ENCODE results near the gene ZMYND8. TPM values are rescaled to one million over a fixed set of nuclear protein-coding genes. Genes with fewer than 3 reads are reported as not detected.
"Not testable (repeated sequence)": the region's sequence is repeated elsewhere in the genome, so short reads cannot be mapped to it uniquely, and the experiment has no call there.

The ZMYND8 gene
- polyA plus RNA-seq, 1 donor from 2014 or later = 16.7 TPM

DNA sequence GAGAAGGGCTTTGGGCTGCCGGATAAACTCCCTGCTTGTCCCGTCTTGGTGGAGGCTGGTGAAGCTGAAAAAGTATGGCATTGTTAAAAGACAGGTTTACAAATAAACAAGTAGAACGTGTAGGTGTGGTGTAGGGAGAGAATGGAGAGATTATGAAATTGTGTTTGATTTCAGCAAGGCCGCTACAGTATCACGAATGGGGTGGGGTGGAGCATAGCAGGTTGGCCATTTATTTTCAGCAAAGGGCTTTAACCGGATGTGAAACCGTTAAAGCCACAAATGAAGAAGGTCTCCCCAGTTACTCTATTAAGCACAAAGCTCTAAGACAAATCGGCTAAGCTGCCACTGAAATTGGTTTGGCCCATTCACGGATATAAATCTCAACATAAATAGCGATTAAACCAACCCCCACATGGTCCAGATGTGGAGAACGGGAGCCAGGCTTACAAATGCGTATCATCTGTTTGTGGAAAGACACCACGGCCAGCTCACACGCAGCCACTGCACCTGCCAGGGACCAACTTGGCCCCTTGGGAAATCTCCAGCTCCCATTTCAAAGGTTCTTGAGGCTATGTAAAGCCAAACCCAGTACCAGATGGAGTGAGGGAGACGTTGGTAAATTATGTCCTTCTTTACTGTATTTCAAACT is 94.0 kb downstream of the ZMYND8 start:
- Mint-ChIP-seq H3K27me3 (peaks cover 3% of the 10 kb centered on the region), H3K4me1 (peaks cover 44 to 67% (median 51%) of the 10 kb centered on the region in 3 donors), H3K36me3 (peaks cover 9% of the 10 kb centered on the region), H3K9me3 (peaks cover 0 to 2% (median 0%) of the 10 kb centered on the region in 3 donors), H3K27ac (peak overlapping the region; percentile 79 to 93 (median 88)), H3K4me3 (peak overlapping the region; percentile 55 to 92 (median 82))

DNA sequence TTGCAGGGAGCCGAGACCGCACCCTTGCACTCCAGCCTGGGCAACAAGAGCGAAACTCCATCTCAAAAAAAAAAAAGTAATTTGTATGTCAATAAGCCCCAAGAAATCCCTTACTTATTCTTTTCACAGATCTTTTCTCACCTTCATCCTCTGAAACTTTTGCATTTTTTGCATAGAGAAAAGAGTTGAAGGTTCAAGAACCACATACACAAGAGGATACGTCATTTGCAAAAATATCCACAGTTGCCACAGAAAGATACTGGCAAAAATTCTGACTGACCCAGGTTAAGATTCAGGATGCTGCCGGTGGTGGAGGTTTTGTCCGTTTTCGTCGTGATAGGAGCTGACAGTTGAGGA is 94.5 kb downstream of the ZMYND8 start:
- H3K4me1 Mint-ChIP-seq = peaks cover 48 to 64% (median 48%) of the 10 kb centered on the region in 3 donors
- H3K36me3 Mint-ChIP-seq = peaks cover 9% of the 10 kb centered on the region
- peaks cover 0 to 2% (median 0%) of the 10 kb centered on the region in 3 donors for H3K9me3 Mint-ChIP-seq
- H3K4me3 Mint-ChIP-seq = peak overlapping the region; percentile 55 to 92 (median 82)
- H3K27ac Mint-ChIP-seq = peak overlapping the region; percentile 79 to 93 (median 88)
- H3K27me3 Mint-ChIP-seq = peaks cover 3% of the 10 kb centered on the region

DNA sequence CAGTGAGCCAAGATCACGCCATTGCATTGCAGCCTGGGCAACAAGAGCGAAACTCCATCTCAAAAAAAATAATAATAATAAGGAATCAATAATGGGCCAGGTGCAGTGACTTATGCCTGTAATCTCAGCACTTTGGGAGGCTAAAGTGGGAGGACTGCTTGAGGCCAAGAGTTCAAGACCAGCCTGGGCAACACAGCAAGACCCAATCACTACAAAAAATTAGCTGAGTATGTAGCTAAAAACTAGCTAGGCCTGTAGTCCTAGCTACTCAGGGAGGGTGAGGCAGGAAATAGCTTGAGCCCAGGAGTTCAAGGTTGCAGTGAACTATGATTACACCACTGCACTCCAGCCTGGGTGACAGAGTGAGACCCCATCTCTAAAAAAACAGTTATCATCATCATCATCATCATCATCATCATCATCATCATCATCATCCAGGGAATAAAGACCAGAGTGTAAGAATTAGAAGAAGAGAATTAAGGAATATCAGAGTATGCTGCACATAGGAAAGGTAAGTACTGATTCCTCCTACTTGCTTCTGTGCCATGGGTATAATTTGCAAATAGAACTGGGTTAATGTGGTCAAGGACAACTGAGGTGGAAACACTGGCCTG is 95.2 kb downstream of the ZMYND8 start:
- H3K9me3 Mint-ChIP-seq, H3K36me3 Mint-ChIP-seq, H3K27me3 Mint-ChIP-seq: not testable (repeated sequence)
- peak overlapping the region in 2 of 4 donors; percentile 40 to 60 for H3K4me3 Mint-ChIP-seq
- H3K4me1 Mint-ChIP-seq = peaks cover 42 to 58% (median 45%) of the 10 kb centered on the region in 3 donors
- H3K27ac Mint-ChIP-seq = peak overlapping the region in 1 of 3 donors; percentile 79

DNA sequence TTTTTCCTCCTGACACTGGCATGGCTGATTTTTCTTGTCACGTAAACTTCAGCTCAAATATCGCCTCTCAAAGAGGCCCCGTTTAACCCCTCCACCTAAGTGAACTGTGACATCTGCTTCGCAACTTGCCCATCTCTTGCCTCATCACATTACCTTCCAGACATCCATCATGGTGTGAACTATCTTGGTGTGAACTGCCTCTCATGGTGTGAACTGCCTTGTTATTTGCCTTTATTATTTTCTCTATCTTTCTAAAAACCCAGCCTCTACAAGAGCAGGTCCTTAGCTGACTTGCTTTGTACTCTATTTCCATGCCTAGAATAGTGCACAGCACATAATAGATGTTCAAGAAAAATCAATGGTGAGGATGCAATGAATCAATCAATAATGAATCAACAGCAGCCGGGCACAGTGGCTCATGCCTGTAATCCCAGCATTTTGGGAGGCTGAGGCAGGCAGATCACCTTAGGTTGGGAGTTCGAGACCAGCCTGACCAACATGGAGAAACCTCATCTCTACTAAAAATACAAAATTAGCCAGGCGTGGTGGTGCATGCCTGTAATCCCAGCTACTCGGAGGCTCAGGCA is 95.9 kb downstream of the ZMYND8 start:
- Mint-ChIP-seq H3K4me1 (peaks cover 42 to 56% (median 45%) of the 10 kb centered on the region in 3 donors), H3K4me3 (peak overlapping the region in 3 of 4 donors; percentile 19 to 62 (median 58))
- H3K27ac Mint-ChIP-seq, H3K36me3 Mint-ChIP-seq, H3K27me3 Mint-ChIP-seq, H3K9me3 Mint-ChIP-seq: not testable (repeated sequence)

DNA sequence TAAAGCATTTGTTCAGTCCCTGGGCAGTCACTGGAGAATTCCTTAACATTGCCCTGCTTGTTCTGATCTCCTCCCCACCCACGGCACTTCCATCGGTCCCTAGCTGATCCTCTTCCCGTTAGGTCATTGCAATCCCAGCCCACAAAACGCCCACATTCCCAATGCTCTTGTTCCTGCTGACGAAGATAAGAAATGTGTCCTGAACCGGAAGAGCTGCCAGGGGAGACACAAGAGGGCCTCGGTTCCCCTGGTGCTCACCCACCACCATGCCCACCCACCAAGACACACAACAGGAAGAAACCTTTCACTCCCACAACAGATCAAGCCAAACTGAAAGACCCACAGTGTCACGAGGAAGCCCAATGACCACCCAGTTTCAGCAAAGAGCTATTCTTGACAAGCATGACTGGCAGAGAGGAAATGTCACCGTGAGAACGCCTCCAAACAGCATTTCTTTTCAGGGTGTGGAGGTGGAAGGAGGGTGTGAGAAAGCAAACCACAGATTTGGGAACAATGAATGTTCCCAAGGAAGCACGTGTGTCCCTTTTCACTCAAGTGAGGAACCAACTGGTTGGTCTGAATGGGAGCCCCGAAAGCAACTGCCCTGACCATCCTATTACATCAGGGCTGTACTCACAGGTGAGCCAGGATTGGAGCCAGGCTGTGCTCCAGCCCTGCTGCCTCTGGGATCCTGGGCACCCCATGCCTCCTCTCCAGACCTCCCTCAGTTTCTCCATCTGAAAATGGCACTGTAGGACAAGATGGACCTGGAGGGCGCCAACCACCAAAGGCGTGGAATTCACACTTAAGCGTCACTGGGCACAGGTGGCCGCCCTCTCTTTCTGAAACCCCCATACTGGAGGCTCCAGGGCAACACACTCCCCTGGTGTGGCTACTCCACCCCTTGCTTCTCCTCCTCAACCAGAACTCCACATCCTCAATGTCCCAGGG is 97.5 kb downstream of the ZMYND8 start:
- peaks cover 43 to 55% (median 45%) of the 10 kb centered on the region in 3 donors for H3K4me1 Mint-ChIP-seq
- H3K36me3 Mint-ChIP-seq = peaks cover 7% of the 10 kb centered on the region
- H3K9me3 Mint-ChIP-seq = peaks cover 0 to 2% (median 0%) of the 10 kb centered on the region in 3 donors
- peaks cover 3% of the 10 kb centered on the region for H3K27me3 Mint-ChIP-seq
- H3K4me3 Mint-ChIP-seq = peak overlapping the region; percentile 59 to 88 (median 70)
- H3K27ac Mint-ChIP-seq = peak overlapping the region; percentile 74 to 94 (median 94)

DNA sequence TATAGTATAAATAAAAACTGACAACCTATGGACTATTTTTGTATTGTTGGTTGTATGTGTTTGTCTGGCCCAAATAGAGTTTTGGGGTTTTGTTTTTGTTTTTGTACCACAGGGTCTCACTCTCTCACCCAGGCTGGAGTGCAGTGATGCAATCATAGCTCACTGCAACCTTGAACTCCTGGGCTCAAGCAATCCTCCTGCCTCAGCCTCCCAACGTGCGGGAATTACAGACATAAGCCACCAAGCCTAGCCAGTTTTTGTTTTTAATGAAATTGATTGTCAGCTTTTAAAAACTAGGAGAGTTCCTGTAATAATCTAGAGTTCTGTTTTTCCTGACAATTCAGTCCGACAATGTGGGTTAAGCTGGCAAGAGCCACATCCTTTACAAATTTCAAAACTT is 98.7 kb downstream of the ZMYND8 start:
- H3K4me1 Mint-ChIP-seq = peaks cover 36 to 44% (median 40%) of the 10 kb centered on the region in 3 donors
- peaks cover 3% of the 10 kb centered on the region for H3K27me3 Mint-ChIP-seq
- peak overlapping the region in 1 of 3 donors; percentile 74 for H3K27ac Mint-ChIP-seq
- peaks cover 0 to 2% (median 0%) of the 10 kb centered on the region in 3 donors for H3K9me3 Mint-ChIP-seq
- H3K36me3 Mint-ChIP-seq = peaks cover 7% of the 10 kb centered on the region
- no peak overlapping the region for H3K4me3 Mint-ChIP-seq

DNA sequence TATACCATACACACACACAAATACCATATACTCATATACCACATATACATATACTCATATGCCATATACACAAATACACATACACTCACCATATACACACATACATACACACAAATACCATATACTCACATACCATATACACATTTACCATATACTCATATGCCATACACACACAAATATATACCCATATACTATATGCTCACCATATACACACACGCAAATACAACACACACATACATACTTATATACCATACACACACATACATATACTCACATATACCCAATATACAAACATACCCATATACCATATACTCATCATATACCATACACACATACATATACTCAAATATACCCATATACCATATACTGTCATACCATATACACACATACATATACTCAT is 99.2 kb downstream of the ZMYND8 start:
- peaks cover 6% of the 10 kb centered on the region for H3K36me3 Mint-ChIP-seq
- H3K4me3 Mint-ChIP-seq = no peak overlapping the region
- peaks cover 0 to under 1% (median 0%) of the 10 kb centered on the region in 3 donors for H3K9me3 Mint-ChIP-seq
- H3K27me3 Mint-ChIP-seq = peaks cover 3% of the 10 kb centered on the region
- peak overlapping the region in 1 of 3 donors; percentile 8 for H3K27ac Mint-ChIP-seq
- H3K4me1 Mint-ChIP-seq = peaks cover 33 to 40% (median 35%) of the 10 kb centered on the region in 3 donors

DNA sequence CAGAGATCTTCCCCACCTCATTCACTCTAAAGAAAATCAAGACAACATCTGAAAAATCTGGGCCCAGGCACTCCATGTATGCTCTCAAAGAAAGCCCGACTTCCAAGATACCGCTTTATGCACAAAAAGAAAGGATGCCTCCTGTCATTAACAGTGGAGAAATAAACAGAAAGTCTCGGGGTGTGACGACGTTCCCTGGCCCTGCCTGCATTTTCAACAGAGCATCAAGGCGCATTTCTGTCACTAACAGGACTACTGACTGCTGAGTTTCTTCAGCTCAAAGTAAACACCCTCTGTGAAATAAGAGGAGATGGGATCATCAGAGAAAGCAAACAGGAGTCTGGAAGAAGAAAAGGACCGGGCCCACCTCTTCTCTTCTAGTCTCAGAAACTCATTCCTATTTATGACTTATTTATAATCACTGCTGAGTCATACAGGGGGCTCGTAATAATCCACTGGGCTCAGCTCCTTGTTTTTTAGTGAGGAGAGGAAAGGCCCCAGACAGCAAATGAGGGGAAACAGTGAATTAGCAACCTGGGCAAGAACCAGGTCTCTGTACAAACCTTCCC is 99.7 kb downstream of the ZMYND8 start:
- peaks cover 5% of the 10 kb centered on the region for H3K36me3 Mint-ChIP-seq
- no peak overlapping the region for H3K4me3 Mint-ChIP-seq
- peaks cover 3% of the 10 kb centered on the region for H3K27me3 Mint-ChIP-seq
- H3K27ac Mint-ChIP-seq = peak overlapping the region in 1 of 3 donors; percentile 8
- H3K4me1 Mint-ChIP-seq = peaks cover 31 to 36% (median 32%) of the 10 kb centered on the region in 3 donors
- no peaks in the 10 kb centered on the region for H3K9me3 Mint-ChIP-seq

DNA sequence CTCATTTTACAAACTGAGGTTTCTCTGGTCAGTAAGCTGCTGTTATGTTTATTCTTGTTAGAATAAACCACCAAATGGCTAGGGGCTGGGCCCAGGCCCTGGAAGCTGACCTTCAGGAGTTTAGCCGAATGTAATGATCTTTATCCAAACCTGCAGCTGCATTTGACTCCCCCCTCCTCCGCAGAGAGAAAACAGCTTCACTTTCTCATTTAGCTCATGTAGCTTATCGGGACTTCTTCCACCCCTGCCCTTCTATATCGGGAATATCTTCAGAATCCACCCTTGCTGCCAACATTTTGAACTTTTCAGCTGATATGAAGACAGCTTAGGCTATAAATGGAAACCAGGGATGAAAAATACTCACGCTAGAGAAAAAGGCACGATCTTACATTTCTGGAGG is 102.6 kb downstream of the ZMYND8 start:
- Mint-ChIP-seq H3K4me3 (no peak overlapping the region), H3K27me3 (no peaks in the 10 kb centered on the region), H3K36me3 (no peaks in the 10 kb centered on the region), H3K4me1 (peaks cover 13 to 18% (median 16%) of the 10 kb centered on the region in 3 donors), H3K27ac (peak overlapping the region in 2 of 3 donors; percentile 17 to 43), H3K9me3 (no peaks in the 10 kb centered on the region)

DNA sequence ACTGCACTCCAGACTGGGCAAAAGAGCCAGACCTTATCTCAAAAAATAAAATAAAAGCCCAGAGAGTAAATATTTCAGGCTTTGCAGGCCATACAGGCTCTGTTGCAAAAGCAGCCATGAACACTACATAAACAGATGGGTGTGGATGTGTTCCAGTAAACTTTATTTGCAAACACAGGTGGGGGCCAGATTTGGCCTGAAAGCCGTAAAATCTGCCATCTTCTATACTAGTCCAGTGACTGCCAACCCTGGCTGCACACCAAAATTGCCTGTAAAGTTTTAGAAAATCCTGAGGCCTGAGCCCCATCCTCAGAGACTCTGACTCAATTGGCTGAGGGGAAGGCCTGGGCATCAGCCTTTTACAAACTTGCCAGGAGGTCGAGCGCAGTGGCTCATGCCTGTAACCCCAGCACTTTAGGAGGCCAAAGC is 103.6 kb downstream of the ZMYND8 start:
- Mint-ChIP-seq H3K4me3 (no peak overlapping the region), H3K27ac (peak overlapping the region in 2 of 3 donors; percentile 42 to 47), H3K4me1 (peaks cover 5 to 12% (median 8%) of the 10 kb centered on the region in 3 donors), H3K9me3 (no peaks in the 10 kb centered on the region), H3K36me3 (peaks cover 3% of the 10 kb centered on the region), H3K27me3 (no peaks in the 10 kb centered on the region)

DNA sequence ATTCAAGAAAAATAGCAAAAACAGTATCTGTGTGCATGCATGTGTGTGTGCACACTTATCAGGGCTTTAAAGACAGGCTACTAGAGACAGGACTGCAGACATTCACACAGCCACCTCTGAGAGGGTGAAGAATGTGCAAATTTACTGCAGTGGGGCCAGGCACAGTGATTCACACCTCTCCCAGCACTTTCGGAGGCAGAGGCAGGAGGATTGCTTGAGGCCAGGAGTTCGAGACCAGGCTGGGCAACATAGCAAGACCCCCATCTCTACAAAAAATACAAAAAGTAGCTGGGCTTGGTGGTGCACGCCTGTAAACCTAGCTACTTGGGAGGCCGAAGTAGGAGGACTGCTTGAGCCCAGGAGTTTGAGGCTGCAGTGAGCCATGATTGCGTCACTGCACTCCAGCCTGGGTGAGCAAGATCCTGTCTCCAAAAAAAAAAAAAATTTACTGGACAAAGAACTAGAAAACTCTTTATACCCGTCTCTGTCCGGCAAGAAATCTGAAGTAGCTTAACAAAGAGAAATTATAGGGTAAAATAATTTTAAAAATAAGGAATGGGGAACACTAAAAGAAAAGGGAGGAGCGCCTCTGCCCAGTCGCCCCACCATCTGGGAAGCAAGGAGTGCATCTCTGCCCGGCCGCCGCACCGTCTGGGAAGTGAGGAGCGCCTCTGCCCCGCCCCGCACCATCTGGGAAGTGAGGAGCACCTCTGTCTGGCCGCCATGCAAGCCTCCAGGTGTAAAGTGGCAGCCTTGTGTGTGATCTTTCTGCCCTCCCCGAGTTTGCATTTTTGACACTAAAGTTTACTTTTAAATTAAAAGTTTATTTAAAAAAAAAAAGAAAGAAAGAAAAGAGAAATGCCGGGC is 105.1 kb downstream of the ZMYND8 start:
- Mint-ChIP-seq H3K27me3 (no peaks in the 10 kb centered on the region), H3K4me3 (no peak overlapping the region), H3K4me1 (peaks cover 2 to 8% (median 7%) of the 10 kb centered on the region in 3 donors), H3K36me3 (peaks cover 4% of the 10 kb centered on the region), H3K27ac (no peak overlapping the region), H3K9me3 (no peaks in the 10 kb centered on the region)

DNA sequence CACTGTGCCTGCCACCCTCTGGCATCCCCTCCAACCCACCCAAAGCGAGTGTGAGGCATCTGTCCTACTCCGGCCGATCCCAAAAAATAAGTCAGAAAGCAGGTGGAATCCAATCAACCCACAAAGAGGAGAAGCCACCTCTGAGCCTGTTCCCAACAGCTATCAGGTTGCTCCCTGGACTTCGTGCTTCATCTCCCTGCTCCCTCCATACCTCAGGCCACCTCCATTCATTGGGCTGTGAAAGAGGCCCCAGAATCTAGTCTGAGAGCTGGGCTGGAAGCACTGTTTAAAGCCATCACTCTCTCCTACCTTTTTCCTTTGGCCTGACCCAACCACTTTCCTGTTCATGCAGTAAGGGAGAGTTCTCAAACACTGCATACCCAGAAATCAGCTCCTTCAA is 106.1 kb downstream of the ZMYND8 start:
- H3K4me1 Mint-ChIP-seq = peaks cover 2 to 8% (median 7%) of the 10 kb centered on the region in 3 donors
- peaks cover 9% of the 10 kb centered on the region for H3K36me3 Mint-ChIP-seq
- no peaks in the 10 kb centered on the region for H3K27me3 Mint-ChIP-seq
- H3K4me3 Mint-ChIP-seq = no peak overlapping the region
- no peaks in the 10 kb centered on the region for H3K9me3 Mint-ChIP-seq
- H3K27ac Mint-ChIP-seq = no peak overlapping the region

DNA sequence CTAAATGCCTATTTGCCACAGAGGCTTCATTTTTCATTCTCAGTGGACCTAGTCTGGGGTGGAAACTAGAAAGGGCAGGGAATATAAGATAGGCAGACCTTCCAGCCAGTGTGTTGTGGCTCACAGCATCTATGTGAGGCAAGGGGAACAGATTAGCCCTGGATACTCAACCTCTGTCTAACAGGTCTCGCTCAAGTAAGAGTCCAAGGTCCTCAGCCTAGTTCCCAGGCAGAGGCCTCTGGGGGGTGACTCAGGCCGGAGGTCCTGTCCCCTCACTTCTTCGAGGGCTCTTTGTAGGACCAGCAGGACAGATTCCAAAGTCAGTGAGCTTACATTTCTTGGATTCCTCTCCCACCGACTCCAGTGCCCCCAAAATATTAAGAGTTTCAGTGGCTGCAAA is 106.6 kb downstream of the ZMYND8 start:
- Mint-ChIP-seq H3K27me3 (no peaks in the 10 kb centered on the region), H3K4me1 (peaks cover 2 to 8% (median 7%) of the 10 kb centered on the region in 3 donors), H3K36me3 (peaks cover 9% of the 10 kb centered on the region), H3K9me3 (no peaks in the 10 kb centered on the region), H3K27ac (no peak overlapping the region), H3K4me3 (no peak overlapping the region)
